DMS153 treated with DMSO at 0.1 percent for 48 hours (cell line): ENCODE data around the gene SYT1.
"Not testable (repeated sequence)": the region's sequence is repeated elsewhere in the genome, so short reads cannot be mapped to it uniquely, and the experiment has no call there.

Experiments used
- DNase-seq: peaks from one replicate; lab custom pipeline; 2025; ENCODE audit not compliant: unreplicated experiment; lab: John Stamatoyannopoulos, UW

Gene SYT1

GRCh38 chr12:79424109-79424721, 559.6 kb downstream of the SYT1 start:
- no peak for DNase-seq

GRCh38 chr12:79426121-79426520, 561.5 kb downstream of the SYT1 start:
- no peak for DNase-seq

- not testable (repeated sequence) for DNase-seq
Observed at GRCh38 chr12:79426744-79427143, 562.2 kb downstream of the SYT1 start.

- DNase-seq = no peak
Observed at GRCh38 chr12:79433465-79434072, 569.0 kb downstream of the SYT1 start.

- no peak for DNase-seq
Observed at GRCh38 chr12:79434561-79434960, 570.0 kb downstream of the SYT1 start.

GRCh38 chr12:79435742-79436141, 571.2 kb downstream of the SYT1 start:
- DNase-seq = no peak

GRCh38 chr12:79438480-79439174, 574.1 kb downstream of the SYT1 start:
- DNase-seq = no peak

- no peak for DNase-seq
Observed at GRCh38 chr12:79439175-79439825, 574.7 kb downstream of the SYT1 start.

- no peak for DNase-seq
Observed at GRCh38 chr12:79441534-79441933, 577.0 kb downstream of the SYT1 start.

GRCh38 chr12:79442396-79442795, 577.8 kb downstream of the SYT1 start:
- DNase-seq = no peak

GRCh38 chr12:79444089-79444488, 579.5 kb downstream of the SYT1 start:
- no peak for DNase-seq

- no peak for DNase-seq
Observed at GRCh38 chr12:79448816-79449215, 584.2 kb downstream of the SYT1 start.

GRCh38 chr12:79451365-79451764, 586.8 kb downstream of the SYT1 start:
- no peak for DNase-seq

- no peak for DNase-seq
Observed at GRCh38 chr12:79451978-79452377, 587.4 kb downstream of the SYT1 start.

GRCh38 chr12:79452906-79453305, 588.3 kb downstream of the SYT1 start:
- no peak for DNase-seq

GRCh38 chr12:79453820-79454219, 589.2 kb downstream of the SYT1 start:
- DNase-seq = no peak

- DNase-seq = no peak
Observed at GRCh38 chr12:79454338-79454843, 589.8 kb downstream of the SYT1 start.

- no peak for DNase-seq
Observed at GRCh38 chr12:79455286-79455685, 590.7 kb downstream of the SYT1 start.

GRCh38 chr12:79482323-79482722, 617.7 kb downstream of the SYT1 start:
- DNase-seq = no peak

GRCh38 chr12:79482921-79483320, 618.3 kb downstream of the SYT1 start:
- DNase-seq = no peak

- no peak for DNase-seq
Observed at GRCh38 chr12:79486154-79486553, 621.6 kb downstream of the SYT1 start.
